Uterus (tissue), 4 donors: Measurements from ENCODE around the gene UBE2Q1. TPM values are rescaled to one million over a fixed set of nuclear protein-coding genes. Genes with fewer than 3 reads are reported as not detected.
"Not testable (repeated sequence)": the region's sequence is repeated elsewhere in the genome, so short reads cannot be mapped to it uniquely, and the experiment has no call there.

Experiments
- DNase-seq, 2 donors: peaks; one replicate each; pipeline ENCODE4 v3.0.0-alpha.2; 2019 to 2020
- H3K27ac ChIP-seq, 2 donors: fragments of 200-600 bp; sonication (generic); 1 replicate in 1 of 2; 2 replicates in 1 of 2; pipeline ENCODE4 v1.5.1; 2016 to 2018
- H3K27me3 ChIP-seq, 2 donors: fragments of 200-600 bp; sonication (generic); one replicate each; pipeline ENCODE4 v1.5.1; 2018 to 2019; ENCODE audit warnings: control low read depth in 1 of 2
- H3K36me3 ChIP-seq, 2 donors: fragments of 200-600 bp; sonication (generic); one replicate each; pipeline ENCODE4 v1.5.1; 2019; ENCODE audit warnings: control low read depth in 1 of 2
- H3K4me1 ChIP-seq, 2 donors: fragments of 200-600 bp; sonication (generic); one replicate each; pipeline ENCODE4 v1.5.1; 2018 to 2019; ENCODE audit warnings: control low read depth in 1 of 2
- H3K4me3 ChIP-seq, 2 donors: fragments of 200-600 bp; sonication (generic); 1 replicate in 1 of 2; 2 replicates in 1 of 2; pipeline ENCODE4 v1.5.1; 2018 to 2019; ENCODE audit warnings: mild to moderate bottlenecking in 1 of 2
- H3K9me3 ChIP-seq, 2 donors: fragments of 200-600 bp; sonication (generic); one replicate each; pipeline ENCODE4 v1.5.1; 2019; ENCODE audit warnings: control low read depth in 1 of 2
- POLR2A ChIP-seq, 2 donors: fragments of 450-650 bp; IDR thresholded peaks; one replicate each; pipeline ENCODE4 v1.6.1; 2016; ENCODE audit warnings: antibody characterized with exemption in 2 of 2, mild to moderate bottlenecking in 1 of 2, moderate library complexity in 1 of 2
- intact Hi-C: fragments of 100-400 bp; cut with DNase I; formaldehyde crosslinking; loops from one replicate; pipeline ENCODE4 v1.15.1; 2023; ENCODE audit warnings: low total_unique reads
- total RNA-seq, 4 donors: library from RNA; depleted of rRNA in 3 of 4; stranded (reverse); fragments of >200 nt in 3 of 4; gene quantifications; one replicate each; pipeline versions ENCODE4 v1.1.0 to v1.2.4, GENCODE V29; 2014 to 2023
- TF ChIP-seq, protein P1 (sequence below), 4 experiments: fragments of 200-600 bp in 2 of 4; fragments of 450-650 bp in 2 of 4; sonication (generic) in 2 of 4; IDR thresholded peaks; one replicate each; pipeline ENCODE4 v1.5.1; 2016 to 2019; ENCODE audit warnings: antibody characterized with exemption in 4 of 4, mild to moderate bottlenecking in 2 of 4, moderate library complexity in 1 of 4
- donor health status: DM: yes; HTN: yes; CAD: no.

UBE2Q1 gene
- total RNA-seq, 4 donors from 2014 or later: 5.4 to 69.7 (median 28.4) TPM

DNA sequence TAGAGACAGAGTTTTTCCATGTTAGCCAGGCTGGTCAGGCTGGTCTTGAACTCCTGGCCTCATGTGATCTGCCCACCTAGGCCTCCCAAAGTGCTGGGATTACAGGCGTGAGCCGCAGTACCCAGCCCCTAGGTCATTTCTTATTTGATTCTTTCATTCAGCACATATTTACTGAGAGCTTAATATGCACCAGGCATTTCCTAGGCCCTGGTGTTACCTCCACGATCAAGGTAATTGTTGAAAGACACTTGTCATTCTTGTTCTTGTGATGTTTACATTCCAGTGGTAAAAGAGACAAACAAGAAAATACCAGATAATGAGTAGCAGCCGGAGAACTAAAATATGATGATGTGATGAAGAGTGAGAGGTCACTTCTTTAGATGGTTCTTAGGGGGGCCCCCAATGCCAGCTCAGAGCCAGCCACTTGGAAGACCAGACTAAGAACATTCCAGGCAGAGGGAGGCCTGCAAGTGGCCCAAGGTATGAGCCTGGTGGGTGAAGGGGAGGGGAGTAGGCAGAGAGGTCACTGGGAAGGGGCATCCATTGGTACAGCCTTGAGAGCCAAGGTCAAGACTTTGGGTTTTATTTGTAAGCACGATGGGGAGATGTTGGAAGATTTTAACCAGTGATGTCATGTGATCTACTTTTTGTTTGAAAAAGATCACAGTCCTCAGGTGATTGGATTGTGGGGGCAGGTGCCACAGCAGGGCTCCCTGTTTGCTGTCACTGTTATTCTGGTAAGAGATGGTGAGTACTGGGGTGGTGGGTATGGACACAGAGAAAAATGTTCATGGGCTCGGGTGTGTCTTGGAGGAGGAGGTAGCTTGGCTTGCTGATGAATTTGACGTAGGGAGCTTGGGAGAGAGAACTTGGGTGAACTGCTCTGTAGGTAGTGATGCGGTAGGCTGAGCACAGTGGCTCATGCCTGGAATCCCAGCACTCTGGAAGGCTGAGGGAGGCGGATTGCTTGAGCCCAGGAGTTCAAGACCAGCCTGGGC, 18.7 kb downstream of the UBE2Q1 start:
- TF ChIP-seq POLR2A (IDR thresholded peaks at IDR 0.05): no peak
- TF ChIP-seq, protein P1, sequence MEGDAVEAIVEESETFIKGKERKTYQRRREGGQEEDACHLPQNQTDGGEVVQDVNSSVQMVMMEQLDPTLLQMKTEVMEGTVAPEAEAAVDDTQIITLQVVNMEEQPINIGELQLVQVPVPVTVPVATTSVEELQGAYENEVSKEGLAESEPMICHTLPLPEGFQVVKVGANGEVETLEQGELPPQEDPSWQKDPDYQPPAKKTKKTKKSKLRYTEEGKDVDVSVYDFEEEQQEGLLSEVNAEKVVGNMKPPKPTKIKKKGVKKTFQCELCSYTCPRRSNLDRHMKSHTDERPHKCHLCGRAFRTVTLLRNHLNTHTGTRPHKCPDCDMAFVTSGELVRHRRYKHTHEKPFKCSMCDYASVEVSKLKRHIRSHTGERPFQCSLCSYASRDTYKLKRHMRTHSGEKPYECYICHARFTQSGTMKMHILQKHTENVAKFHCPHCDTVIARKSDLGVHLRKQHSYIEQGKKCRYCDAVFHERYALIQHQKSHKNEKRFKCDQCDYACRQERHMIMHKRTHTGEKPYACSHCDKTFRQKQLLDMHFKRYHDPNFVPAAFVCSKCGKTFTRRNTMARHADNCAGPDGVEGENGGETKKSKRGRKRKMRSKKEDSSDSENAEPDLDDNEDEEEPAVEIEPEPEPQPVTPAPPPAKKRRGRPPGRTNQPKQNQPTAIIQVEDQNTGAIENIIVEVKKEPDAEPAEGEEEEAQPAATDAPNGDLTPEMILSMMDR (IDR thresholded peaks at IDR 0.05): no peak
- Histone ChIP-seq H3K27ac (no peak overlapping the region), H3K4me3 (no peak overlapping the region), H3K4me1 (no peaks in the 10 kb centered on the region), H3K36me3 (no peaks in the 10 kb centered on the region), H3K27me3 (no peaks in the 10 kb centered on the region), H3K9me3 (no peaks in the 10 kb centered on the region)
- intact Hi-C loops: loop anchor here (5.0 kb wide), 1 partner anchor 57 kb away; no protein-coding TSS in a partner anchor
- no peak for DNase-seq

DNA sequence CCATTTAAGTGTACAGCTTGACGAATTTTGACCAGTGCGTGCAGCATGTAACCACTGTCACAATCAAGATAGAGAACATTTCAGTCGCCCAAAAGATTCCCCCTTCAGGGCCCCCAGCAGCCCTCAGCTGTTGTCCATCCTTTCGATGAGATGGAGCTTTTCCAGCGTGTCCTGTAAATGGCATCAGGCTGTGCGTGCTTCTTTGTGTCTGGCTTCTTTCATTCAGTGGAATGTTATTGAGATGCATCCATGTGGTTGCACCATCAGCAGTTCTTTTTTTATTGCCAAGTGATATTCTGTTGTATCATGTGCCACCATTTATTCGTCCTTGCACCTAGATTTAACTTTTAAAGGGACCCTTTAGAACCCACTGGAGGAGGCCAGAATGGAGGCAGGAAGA, 21.9 kb downstream of the UBE2Q1 start:
- H3K4me3 ChIP-seq: no peak overlapping the region
- no peaks in the 10 kb centered on the region for H3K4me1 ChIP-seq
- no peak for TF ChIP-seq POLR2A (IDR thresholded peaks at IDR 0.05)
- TF ChIP-seq, protein P1 (IDR thresholded peaks at IDR 0.05): no peak
- H3K27me3 ChIP-seq: no peaks in the 10 kb centered on the region
- DNase-seq: no peak
- no peaks in the 10 kb centered on the region for H3K36me3 ChIP-seq
- H3K27ac ChIP-seq: no peak overlapping the region
- no peaks in the 10 kb centered on the region for H3K9me3 ChIP-seq
- intact Hi-C loops: no loop called here

DNA sequence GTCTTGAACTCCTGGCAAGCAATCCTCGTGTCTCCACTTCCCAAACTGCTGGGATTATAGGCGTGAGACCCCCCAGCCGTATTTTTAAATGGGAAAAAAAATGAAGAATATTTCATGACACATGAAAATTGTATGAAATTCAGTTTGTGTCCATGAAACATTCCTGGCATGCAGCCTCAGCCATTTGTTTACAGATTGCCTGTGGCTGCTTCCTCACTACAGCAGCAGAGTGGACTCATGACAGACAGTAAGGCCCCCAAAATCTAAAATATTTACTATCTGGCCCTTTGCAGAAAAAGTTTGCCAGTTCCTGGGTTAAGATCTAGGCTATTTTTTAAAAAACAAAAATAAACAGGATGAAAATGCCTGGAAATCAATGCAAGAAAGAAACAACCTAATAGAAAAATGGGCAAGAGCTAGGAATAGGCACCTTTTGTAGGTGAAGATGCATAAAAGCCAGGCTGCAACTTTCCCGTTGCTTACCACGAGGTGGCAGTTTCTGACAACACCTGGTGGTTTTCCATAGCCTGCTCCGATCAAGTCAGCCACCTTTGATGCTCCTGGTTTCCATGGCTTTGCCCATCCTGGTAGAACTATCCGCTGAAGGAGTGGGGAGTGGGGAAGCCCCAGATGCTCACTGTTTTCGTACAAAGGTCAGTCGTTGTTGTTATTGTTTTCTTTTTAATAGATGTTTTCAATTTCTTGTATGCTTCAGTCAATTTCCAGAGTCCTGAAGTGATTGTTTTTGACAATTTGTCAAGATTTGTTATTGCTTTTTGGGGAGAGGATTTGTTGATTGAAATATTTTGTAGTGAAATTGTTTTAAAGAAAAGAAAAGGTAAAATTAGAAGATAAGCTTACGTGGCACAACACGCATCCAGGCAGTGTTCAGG, 24.3 kb downstream of the UBE2Q1 start:
- Histone ChIP-seq H3K36me3 (no peaks in the 10 kb centered on the region), H3K9me3 (no peaks in the 10 kb centered on the region), H3K4me1 (no peaks in the 10 kb centered on the region), H3K27me3 (no peaks in the 10 kb centered on the region), H3K4me3 (no peak overlapping the region), H3K27ac (no peak overlapping the region)
- intact Hi-C loops: no loop called here
- DNase-seq: no peak
- no peak for TF ChIP-seq POLR2A (IDR thresholded peaks at IDR 0.05)
- TF ChIP-seq, protein P1 (IDR thresholded peaks at IDR 0.05): peak in 2 of 4 experiments; percentile 6 to 8

DNA sequence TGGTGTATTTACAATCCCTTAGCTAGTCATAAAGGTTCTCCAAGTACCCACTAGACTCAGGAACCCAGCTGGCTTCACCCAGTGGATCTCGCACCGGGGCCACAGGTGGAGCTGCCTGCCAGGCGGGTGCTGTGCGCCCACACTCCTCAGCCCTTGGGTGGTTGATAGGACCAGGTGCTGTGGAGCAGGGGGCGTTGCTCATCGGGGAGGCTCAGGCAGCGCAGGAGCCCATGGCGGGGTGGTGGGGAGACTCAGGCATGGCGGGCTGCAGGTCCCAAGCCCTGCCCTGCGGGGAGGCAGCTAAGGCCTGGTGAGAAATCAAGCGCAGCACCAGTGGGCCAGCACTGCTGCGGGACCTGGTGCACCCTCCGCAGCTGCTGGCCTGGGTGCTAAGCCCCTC, 26.5 kb downstream of the UBE2Q1 start:
- intact Hi-C loops, H3K4me1 ChIP-seq, H3K36me3 ChIP-seq, H3K4me3 ChIP-seq, DNase-seq, H3K9me3 ChIP-seq, H3K27me3 ChIP-seq, H3K27ac ChIP-seq: not testable (repeated sequence)

DNA sequence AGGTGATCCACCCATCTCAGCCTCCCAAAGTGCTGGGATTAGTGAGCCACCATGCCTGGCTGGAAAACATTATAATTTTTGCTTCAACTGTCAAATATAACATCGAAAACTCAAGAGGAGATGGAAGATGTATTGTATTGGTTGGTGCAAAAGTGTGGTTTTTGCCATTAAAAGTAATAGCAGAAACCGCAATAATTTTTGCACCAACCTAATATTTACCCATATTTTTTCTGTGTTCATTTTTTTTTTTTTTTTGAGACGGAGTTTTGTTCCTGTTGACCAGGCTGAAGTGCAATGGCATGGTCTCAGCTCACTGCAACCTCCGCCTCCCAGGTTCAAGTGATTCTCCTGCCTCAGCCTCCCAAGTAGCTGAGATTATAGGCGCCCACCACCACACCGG, 29.2 kb downstream of the UBE2Q1 start:
- Histone ChIP-seq H3K36me3 (no peaks in the 10 kb centered on the region), H3K9me3 (no peaks in the 10 kb centered on the region), H3K4me1 (no peaks in the 10 kb centered on the region), H3K27ac (no peak overlapping the region), H3K27me3 (no peaks in the 10 kb centered on the region), H3K4me3 (no peak overlapping the region)
- intact Hi-C loops: no loop called here
- no peak for TF ChIP-seq POLR2A (IDR thresholded peaks at IDR 0.05)
- TF ChIP-seq, protein P1 (IDR thresholded peaks at IDR 0.05): no peak
- DNase-seq: no peak
